ENCODE results near the gene PLTP.
"Not testable (repeated sequence)": the region's sequence is repeated elsewhere in the genome, so short reads cannot be mapped to it uniquely, and the experiment has no call there.

The PLTP gene

GRCh38 chr20:45911486-45912343, at the start of gene PLTP:
Gene PLTP (minus strand): TSS chr20:45912155. CDS start chr20:45911452, 703 bp downstream.
- peak; percentile 23 for DNase-seq

GRCh38 chr20:45959956-45960630, 48.1 kb upstream of the PLTP start:
- no peak for DNase-seq

GRCh38 chr20:45959126-45959525, 47.2 kb upstream of the PLTP start:
- no peak for DNase-seq

GRCh38 chr20:45958593-45958992, 46.6 kb upstream of the PLTP start:
- DNase-seq, result no peak

GRCh38 chr20:45957021-45957941, 45.3 kb upstream of the PLTP start:
- no peak for DNase-seq

- not testable (repeated sequence) for DNase-seq
These were observed 44.4 kb upstream of the PLTP start for GRCh38 chr20:45956326-45956725.

GRCh38 chr20:45953672-45954071, 41.7 kb upstream of the PLTP start:
- no peak for DNase-seq

GRCh38 chr20:45952861-45953260, 40.9 kb upstream of the PLTP start:
- DNase-seq, result no peak

- DNase-seq, result no peak
These were observed 40.2 kb upstream of the PLTP start for GRCh38 chr20:45951925-45952834.

- no peak for DNase-seq
These were observed 38.3 kb upstream of the PLTP start for GRCh38 chr20:45950330-45950646.

GRCh38 chr20:45949542-45950329, 37.8 kb upstream of the PLTP start:
- no peak for DNase-seq

GRCh38 chr20:45948742-45949541, 37.0 kb upstream of the PLTP start:
- no peak for DNase-seq

GRCh38 chr20:45948261-45948733, 36.3 kb upstream of the PLTP start:
- DNase-seq, result no peak

GRCh38 chr20:45947110-45947866, 35.3 kb upstream of the PLTP start:
- DNase-seq, result no peak

- peak; percentile 94 for DNase-seq
These were observed 34.4 kb upstream of the PLTP start for GRCh38 chr20:45946149-45946970.

- DNase-seq, result peak; percentile 56
These were observed 33.8 kb upstream of the PLTP start for GRCh38 chr20:45945678-45946148.

- DNase-seq, result no peak
These were observed 33.2 kb upstream of the PLTP start for GRCh38 chr20:45944965-45945677.
